SK-N-MC (cell line): ENCODE data around the gene ADGB.

Source experiments
- DNase-seq: peaks from one replicate; pipeline ENCODE4 v3.0.0-alpha.2; 2011; ENCODE audit warnings: low read depth, low spot score
- H3K27ac ChIP-seq: fragments of 200-600 bp; sonication (generic); 2 replicates; pipeline ENCODE4 v1.5.1; 2016; ENCODE audit warnings: mixed run types
- H3K36me3 ChIP-seq: fragments of 200-600 bp; sonication (generic); 2 replicates; pipeline ENCODE4 v1.6.1; 2017; ENCODE audit warnings: antibody characterized with exemption, low read length, mixed read lengths; ENCODE audit not compliant: insufficient read depth
- H3K4me3 ChIP-seq: fragments of 200-600 bp; sonication (generic); 2 replicates; pipeline ENCODE4 v1.5.1; 2016
- H3K9ac ChIP-seq: fragments of 200-600 bp; sonication (generic); 2 replicates; pipeline ENCODE4 v1.8.0; 2017; ENCODE audit warnings: mixed run types, mixed read lengths; ENCODE audit not compliant: insufficient read length
- H3K9me3 ChIP-seq: fragments of 200-600 bp; sonication (generic); 2 replicates; pipeline ENCODE4 v1.6.1; 2017; ENCODE audit warnings: low read depth, mild to moderate bottlenecking, antibody characterized with exemption, low read length, moderate library complexity, mixed read lengths
- EZH2 ChIP-seq: fragments of 200-600 bp; sonication (generic); IDR thresholded peaks from one replicate; pipeline ENCODE4 v1.6.1; 2017; ENCODE audit warnings: antibody characterized with exemption
- FOXP2 ChIP-seq: optimal IDR thresholded peaks from 2 replicates; pipeline ENCODE3; 2011; ENCODE audit warnings: mild to moderate bottlenecking, moderate library complexity; ENCODE audit not compliant: insufficient read depth; ENCODE audit errors: extremely low read length, control extremely low read depth
- POLR2AphosphoS5 ChIP-seq: IDR thresholded peaks from 2 replicates; pipeline ENCODE4 v1.6.1; 2012; ENCODE audit warnings: mild to moderate bottlenecking, low read depth, low read length, borderline replicate concordance

Gene ADGB

GRCh38 chr6:146581968-146582367, 16.8 kb upstream of the ADGB start:
- Histone ChIP-seq H3K4me3 (no peak overlapping the region), H3K9me3 (no peaks in the 10 kb centered on the region), H3K27ac (no peak overlapping the region), H3K36me3 (no peaks in the 10 kb centered on the region), H3K9ac (no peak overlapping the region)
- TF ChIP-seq FOXP2: no peak
- no peak for TF ChIP-seq POLR2AphosphoS5
- TF ChIP-seq EZH2: no peak
- no peak for DNase-seq

DNA sequence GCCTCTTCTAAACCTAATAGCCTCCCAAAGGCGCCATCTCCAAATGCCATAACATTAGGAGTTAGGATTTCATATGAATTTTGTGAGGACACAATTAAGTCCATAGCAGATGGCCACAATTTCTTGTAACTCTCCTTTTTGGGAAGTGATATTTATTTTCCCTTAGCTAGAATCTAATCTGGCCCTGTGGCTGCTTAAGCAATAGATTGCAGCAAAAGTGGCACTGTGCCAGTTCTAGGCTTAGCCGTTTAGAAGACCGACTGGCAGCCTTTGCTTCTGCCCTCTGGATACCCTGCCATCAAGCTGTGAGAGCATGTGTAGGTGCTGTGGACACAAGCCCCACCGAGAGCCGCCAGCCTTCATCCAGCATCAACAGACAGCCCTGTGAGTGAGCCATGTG, 15.9 kb upstream of the ADGB start:
- no peaks in the 10 kb centered on the region for H3K9me3 ChIP-seq
- no peak for TF ChIP-seq POLR2AphosphoS5
- TF ChIP-seq EZH2: no peak
- TF ChIP-seq FOXP2: no peak

GRCh38 chr6:146583966-146584365, 14.8 kb upstream of the ADGB start:
- H3K27ac ChIP-seq: no peak overlapping the region
- no peak for TF ChIP-seq EZH2
- TF ChIP-seq POLR2AphosphoS5: no peak
- no peak for TF ChIP-seq FOXP2
- H3K36me3 ChIP-seq: no peaks in the 10 kb centered on the region
- no peak overlapping the region for H3K4me3 ChIP-seq
- H3K9me3 ChIP-seq: no peaks in the 10 kb centered on the region
- DNase-seq: no peak
- no peak overlapping the region for H3K9ac ChIP-seq

More for the DNA sequence above, 15.9 kb upstream of the ADGB start:
- Histone ChIP-seq H3K9ac (no peak overlapping the region), H3K36me3 (no peaks in the 10 kb centered on the region), H3K27ac (no peak overlapping the region), H3K4me3 (no peak overlapping the region)
- DNase-seq: no peak

- Histone ChIP-seq H3K9ac (no peak overlapping the region), H3K27ac (no peak overlapping the region), H3K9me3 (no peaks in the 10 kb centered on the region), H3K4me3 (no peak overlapping the region), H3K36me3 (no peaks in the 10 kb centered on the region)
- no peak for DNase-seq
- TF ChIP-seq FOXP2: no peak
- no peak for TF ChIP-seq POLR2AphosphoS5
- no peak for TF ChIP-seq EZH2
Observed at GRCh38 chr6:146587459-146587858, 11.3 kb upstream of the ADGB start.

GRCh38 chr6:146590492-146590891, 8.3 kb upstream of the ADGB start:
- Histone ChIP-seq H3K27ac (no peak overlapping the region), H3K36me3 (no peaks in the 10 kb centered on the region), H3K9ac (no peak overlapping the region), H3K9me3 (no peaks in the 10 kb centered on the region), H3K4me3 (no peak overlapping the region)
- no peak for TF ChIP-seq FOXP2
- TF ChIP-seq EZH2: no peak
- DNase-seq: no peak

DNA sequence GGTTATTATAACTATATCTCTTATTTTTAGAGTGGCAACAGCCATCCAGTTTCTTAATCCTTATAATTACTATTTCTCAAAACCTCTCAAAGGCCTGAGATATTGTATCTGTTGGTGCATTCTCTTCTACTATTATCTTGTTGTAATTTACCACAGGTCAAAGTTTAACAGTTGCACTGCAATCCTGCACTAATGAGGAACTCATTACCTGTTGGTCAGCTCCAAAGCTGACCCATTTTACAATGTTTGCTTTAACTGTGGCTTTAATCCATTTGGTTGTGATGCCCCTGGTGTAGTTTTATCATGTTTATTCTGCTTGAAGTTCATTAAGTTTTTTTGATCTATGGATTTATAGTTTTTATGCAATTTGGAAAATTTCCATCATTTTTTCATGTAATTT, 6.3 kb upstream of the ADGB start:
- DNase-seq: no peak
- H3K36me3 ChIP-seq: no peaks in the 10 kb centered on the region
- no peak overlapping the region for H3K27ac ChIP-seq
- TF ChIP-seq POLR2AphosphoS5 (no peak), EZH2 (no peak), FOXP2 (no peak)
- no peak overlapping the region for H3K4me3 ChIP-seq
- H3K9ac ChIP-seq: no peak overlapping the region
- no peaks in the 10 kb centered on the region for H3K9me3 ChIP-seq

DNA sequence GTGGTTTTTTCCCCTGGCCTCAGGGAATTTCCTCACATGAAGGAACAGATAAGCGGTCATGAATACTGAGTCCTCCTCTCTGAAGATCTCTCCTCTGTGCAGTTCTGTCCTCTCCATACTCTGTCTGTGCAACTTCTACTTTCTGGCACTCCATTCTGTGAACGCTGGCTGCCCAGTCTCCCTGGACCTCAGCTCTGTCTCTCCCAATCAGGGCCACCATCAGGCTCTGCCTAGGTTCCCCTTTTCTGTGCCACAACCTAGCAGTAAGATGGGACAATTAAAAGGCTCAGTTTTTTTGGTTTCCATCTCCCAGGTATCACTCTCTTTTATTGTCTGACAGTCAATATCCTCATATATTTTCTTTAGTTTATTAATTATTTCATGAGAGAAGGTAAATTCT, 4.8 kb upstream of the ADGB start:
- Histone ChIP-seq H3K36me3 (no peaks in the 10 kb centered on the region), H3K9me3 (no peaks in the 10 kb centered on the region), H3K9ac (no peak overlapping the region), H3K27ac (no peak overlapping the region), H3K4me3 (no peak overlapping the region)
- TF ChIP-seq FOXP2 (no peak), POLR2AphosphoS5 (no peak), EZH2 (no peak)
- DNase-seq: no peak

DNA sequence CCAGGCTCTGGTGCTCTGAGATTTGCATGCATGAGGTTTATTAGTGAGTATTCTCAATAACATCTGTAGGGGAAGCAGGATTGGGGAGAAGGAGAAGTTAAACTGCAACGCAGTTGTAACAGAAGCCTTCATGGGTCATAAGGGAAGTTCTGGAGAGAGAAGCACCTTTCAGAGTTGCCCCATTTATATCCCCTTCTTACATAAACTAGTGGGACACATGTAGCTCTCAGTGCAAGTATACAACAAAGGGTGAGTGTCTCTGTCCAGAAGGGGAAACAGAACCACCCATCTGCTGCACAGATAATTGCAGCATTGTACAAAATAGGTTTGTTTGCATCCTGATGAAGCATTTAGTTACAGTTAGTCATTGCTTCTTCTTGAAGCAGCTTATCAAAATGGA, 4.3 kb upstream of the ADGB start:
- no peak overlapping the region for H3K9ac ChIP-seq
- TF ChIP-seq POLR2AphosphoS5 (no peak), FOXP2 (no peak), EZH2 (no peak)
- H3K9me3 ChIP-seq: no peaks in the 10 kb centered on the region
- DNase-seq: no peak
- no peaks in the 10 kb centered on the region for H3K36me3 ChIP-seq
- H3K27ac ChIP-seq: no peak overlapping the region
- H3K4me3 ChIP-seq: no peak overlapping the region

- Histone ChIP-seq H3K4me3 (no peak overlapping the region; the same call in 1 of the 2 replicates), H3K27ac (no peak overlapping the region), H3K9me3 (no peaks in the 10 kb centered on the region), H3K9ac (no peak overlapping the region), H3K36me3 (no peaks in the 10 kb centered on the region)
- TF ChIP-seq POLR2AphosphoS5 (no peak), FOXP2 (peak; percentile 50), EZH2 (no peak)
- peak; percentile 76 for DNase-seq
Observed at GRCh38 chr6:146595972-146596731, 2.6 kb upstream of the ADGB start.
